Heart left ventricle (tissue), 16 donors: ENCODE measurements around the gene CPNE8. TPM values are rescaled to one million over a fixed set of nuclear protein-coding genes. Genes with fewer than 3 reads are reported as not detected.

Source experiments
- ATAC-seq, 4 donors: fragments of 200-7000 bp; cut with Tn5 transposase; one replicate each; pipeline ENCODE4 v1.9.1; 2020 to 2022; ENCODE audit warnings: moderate library complexity in 4 of 4, mild to moderate bottlenecking in 3 of 4, moderate number of reproducible peaks in 1 of 4
- DNase-seq, 5 donors: peaks; one replicate each; pipeline ENCODE4 v3.0.0-alpha.2; 2020
- H3K27ac ChIP-seq, 12 donors: fragments of 200-600 bp; sonication (generic) in 4 of 12; one replicate each; pipeline versions ENCODE4 v1.5.0 to v1.8.0; 2016 to 2022; ENCODE audit warnings: mild to moderate bottlenecking in 2 of 12
- H3K27me3 ChIP-seq, 9 donors: fragments of 200-600 bp; sonication (generic) in 2 of 9; one replicate each; pipeline versions ENCODE4 v1.5.1 to v1.8.0; 2016 to 2022; ENCODE audit warnings: mild to moderate bottlenecking in 3 of 9
- H3K36me3 ChIP-seq, 9 donors: fragments of 200-600 bp; sonication (generic) in 2 of 9; one replicate each; pipeline versions ENCODE4 v1.5.0 to v1.8.0; 2018 to 2022; ENCODE audit warnings: mild to moderate bottlenecking in 2 of 9
- H3K4me1 ChIP-seq, 12 donors: fragments of 200-600 bp; sonication (generic) in 4 of 12; one replicate each; pipeline versions ENCODE4 v1.5.0 to v1.8.0; 2016 to 2022; ENCODE audit warnings: mild to moderate bottlenecking in 3 of 12
- H3K4me3 ChIP-seq, 12 donors: fragments of 200-600 bp; sonication (generic) in 4 of 12; one replicate each; pipeline versions ENCODE4 v1.5.0 to v1.8.0; 2017 to 2022; ENCODE audit warnings: mild to moderate bottlenecking in 9 of 12, moderate library complexity in 4 of 12
- H3K9me3 ChIP-seq, 12 donors: fragments of 200-600 bp; sonication (generic) in 4 of 12; one replicate each; pipeline versions ENCODE4 v1.5.0 to v1.8.0; 2016 to 2022; ENCODE audit warnings: mild to moderate bottlenecking in 1 of 12
- CTCF ChIP-seq, 12 donors: fragments of 200-600 bp; sonication (generic) in 4 of 12; IDR thresholded peaks; one replicate each; pipeline versions ENCODE4 v1.5.0 to v1.8.0; 2018 to 2022; ENCODE audit warnings: antibody characterized with exemption in 12 of 12, mild to moderate bottlenecking in 5 of 12
- POLR2A ChIP-seq, 2 donors: fragments of 450-650 bp; IDR thresholded peaks; one replicate each; pipeline ENCODE4 v1.6.1; 2017; ENCODE audit warnings: antibody characterized with exemption in 2 of 2, mild to moderate bottlenecking in 2 of 2, moderate library complexity in 2 of 2
- WGBS, 4 donors: extraction: QIAGEN DNeasy Blood & Tissue Kit in 2 of 4; methylation state at CpG; one replicate each; pipeline versions ENCODE4 v1.1.5 to v1.1.7; 2013 to 2018; 5-methylcytosine and 5-hydroxymethylcytosine counted together
- intact Hi-C, 10 donors: fragments of 100-400 bp; cut with DNase I; formaldehyde crosslinking; loops; one replicate each; pipeline versions ENCODE4 v1.11.1 to v1.14.2; 2022
- polyA plus RNA-seq, 2 donors: library from polyadenylated mRNA; stranded (reverse); fragments of 200-250 nt; gene quantifications; one replicate each; pipeline ENCODE4 v1.2.3, GENCODE V29; 2013
- total RNA-seq, 9 donors: library from RNA; depleted of rRNA in 2 of 9; stranded (reverse); fragments of >200 nt in 2 of 9; fragmentation: NEBNext Ultra II Directional in 3 of 9; extraction: Animal tissue kit (Norgen Biotek cat#: 25700) in 3 of 9; gene quantifications; one replicate each; pipeline versions ENCODE4 v1.1.0 to v1.2.4, GENCODE V29; 2016 to 2023
- donor health status: ischemic (EF 13 %, LVEDD 7.1; RV severe dilation, severe dysfunction).
- donor health status: healthy with polysubstance abuse.
- donor health status: DM: no; HTN: yes; CAD: no.
- donor health status: DM: no; HTN: no; CAD: no.
- donor health status: ischemic (EF 25% LVEDD 6.9; RV normal size, moderate dysfunction).
- donor health status: ischemic (EF 25% LVEDD 5.7; RV mildly dilated, moderate dysfunction).
- donor health status: healthy.
- donor health status: DM: yes; HTN: yes; CAD: no.
- donor health status: ischemic (EF 35%, LVEDD 5.7; RV mildly dilated, moderate dysfunction).
- donor health status: nonischemic (EF 11% LVEDD 7.7; RV severe dilation, severe dysfunction).
- donor health status: DM: yes; HTN: yes; CAD: no.
- donor health status: PGD.
- donor health status: ischemic (EF 29% LVEDD 5.4; RV normal size, mild dysfunction).
- donor health status: nonischemic (EF 23%, LVEDD 6.1; RV moderate dilation, normal function).

CPNE8 gene
- total and polyA plus RNA-seq, 11 donors, result 2.9 to 15.1 (median 4.5) TPM

GRCh38 chr12:38886064-38886463 lies 19.3 kb downstream of the CPNE8 start:
- H3K4me1 ChIP-seq, result peaks cover 0 to 15% (median 0%) of the 10 kb centered on the region in 12 donors
- no peaks in the 10 kb centered on the region for H3K36me3 ChIP-seq
- intact Hi-C loops, result no loop called here
- H3K9me3 ChIP-seq, result peaks cover 0 to 15% (median 0%) of the 10 kb centered on the region in 12 donors
- no peaks in the 10 kb centered on the region for H3K27me3 ChIP-seq
- H3K4me3 ChIP-seq, result no peak overlapping the region
- DNase-seq (peak in 1 of 5 donors; percentile 45), ATAC-seq (peak in 1 of 4 donors; percentile 29)
- H3K27ac ChIP-seq, result no peak overlapping the region
- TF ChIP-seq POLR2A (IDR thresholded peaks at IDR 0.05) (no peak), CTCF (IDR thresholded peaks at IDR 0.05) (no peak)

- ATAC-seq (no peak), DNase-seq (no peak)
- 65 to 76% (median 74%) methylated on average over 3 of the region's 3 CpGs for WGBS, 4 donors
- H3K27ac ChIP-seq, result no peak overlapping the region
- peaks cover 0 to 7% (median 0%) of the 10 kb centered on the region in 12 donors for H3K4me1 ChIP-seq
- no peaks in the 10 kb centered on the region for H3K27me3 ChIP-seq
- TF ChIP-seq CTCF (IDR thresholded peaks at IDR 0.05) (no peak), POLR2A (IDR thresholded peaks at IDR 0.05) (no peak)
- H3K9me3 ChIP-seq, result peaks cover 0 to 15% (median 0%) of the 10 kb centered on the region in 12 donors
- intact Hi-C loops, result no loop called here
- no peaks in the 10 kb centered on the region for H3K36me3 ChIP-seq
- no peak overlapping the region for H3K4me3 ChIP-seq
Observed at GRCh38 chr12:38884666-38885065, 20.7 kb downstream of the CPNE8 start.

- Histone ChIP-seq H3K27me3 (no peaks in the 10 kb centered on the region), H3K4me3 (no peak overlapping the region), H3K36me3 (no peaks in the 10 kb centered on the region), H3K4me1 (peaks cover 0 to 7% (median 0%) of the 10 kb centered on the region in 12 donors), H3K9me3 (peaks cover 0 to 15% (median 0%) of the 10 kb centered on the region in 12 donors), H3K27ac (peak overlapping the region in 1 of 12 donors; percentile 26)
- ATAC-seq, result peak in 1 of 4 donors; percentile 18
- no peak for DNase-seq
- TF ChIP-seq POLR2A (IDR thresholded peaks at IDR 0.05), result no peak
- TF ChIP-seq CTCF (IDR thresholded peaks at IDR 0.05), result no peak
- intact Hi-C loops, result no loop called here
- 69 to 80% (median 78%) methylated on average over 3 of the region's 3 CpGs for WGBS, 4 donors
Observed at GRCh38 chr12:38883629-38884134, 21.7 kb downstream of the CPNE8 start.

GRCh38 chr12:38880288-38880687 lies 25.1 kb downstream of the CPNE8 start:
- no peaks in the 10 kb centered on the region for H3K36me3 ChIP-seq
- intact Hi-C loops, result no loop called here
- TF ChIP-seq CTCF (IDR thresholded peaks at IDR 0.05), result no peak
- no peak for TF ChIP-seq POLR2A (IDR thresholded peaks at IDR 0.05)
- 75 to 92% (median 89%) methylated on average over 3 of the region's 3 CpGs for WGBS, 4 donors
- H3K4me3 ChIP-seq, result no peak overlapping the region
- DNase-seq (no peak), ATAC-seq (no peak)
- H3K27me3 ChIP-seq, result no peaks in the 10 kb centered on the region
- H3K9me3 ChIP-seq, result peaks cover 0 to 15% (median 0%) of the 10 kb centered on the region in 12 donors
- H3K27ac ChIP-seq, result no peak overlapping the region
- H3K4me1 ChIP-seq, result peaks cover 0 to 9% (median 0%) of the 10 kb centered on the region in 12 donors
